Neuron (in vitro differentiated cells): ENCODE measurements around the gene PDE7B.

Source experiments
- H2AFZ ChIP-seq: one replicate; pipeline ENCODE4 v1.6.1; 2013; ENCODE audit warnings: low read depth, mild to moderate bottlenecking, inconsistent platforms, low read length, moderate library complexity
- H3K27me3 ChIP-seq: one replicate; pipeline ENCODE4 v1.6.1; 2013; ENCODE audit warnings: low read length; ENCODE audit not compliant: insufficient read depth
- H3K36me3 ChIP-seq: one replicate; pipeline ENCODE4 v1.6.1; 2013; ENCODE audit warnings: low read length; ENCODE audit not compliant: insufficient read depth
- H3K4me1 ChIP-seq: one replicate; pipeline ENCODE4 v1.6.1; 2013; ENCODE audit warnings: low read length; ENCODE audit not compliant: insufficient read depth
- H3K4me3 ChIP-seq: 2 replicates; pipeline ENCODE4 v1.5.1; 2013; ENCODE audit warnings: mild to moderate bottlenecking, low read length, moderate library complexity
- H3K9me3 ChIP-seq: one replicate; pipeline ENCODE4 v1.6.1; 2013; ENCODE audit warnings: low read length

The PDE7B gene

GRCh38 chr6:136039185-136039584 lies 187.7 kb downstream of the PDE7B start:
- peaks cover 14% of the 10 kb centered on the region for H3K4me1 ChIP-seq
- H3K4me3 ChIP-seq: no peak overlapping the region
- no peak overlapping the region for H2AFZ ChIP-seq
- H3K27me3 ChIP-seq: no peaks in the 10 kb centered on the region
- H3K9me3 ChIP-seq: no peaks in the 10 kb centered on the region
- H3K36me3 ChIP-seq: no peaks in the 10 kb centered on the region

GRCh38 chr6:136050475-136050874 lies 199.0 kb downstream of the PDE7B start:
- Histone ChIP-seq H2AFZ (no peak overlapping the region), H3K4me3 (no peak overlapping the region), H3K27me3 (no peaks in the 10 kb centered on the region), H3K9me3 (no peaks in the 10 kb centered on the region), H3K4me1 (no peaks in the 10 kb centered on the region), H3K36me3 (no peaks in the 10 kb centered on the region)

- Histone ChIP-seq H3K36me3 (no peaks in the 10 kb centered on the region), H3K9me3 (no peaks in the 10 kb centered on the region), H2AFZ (no peak overlapping the region), H3K27me3 (no peaks in the 10 kb centered on the region), H3K4me1 (no peaks in the 10 kb centered on the region), H3K4me3 (no peak overlapping the region)
Observed at GRCh38 chr6:136051140-136051775, 199.8 kb downstream of the PDE7B start.

- Histone ChIP-seq H3K27me3 (no peaks in the 10 kb centered on the region), H3K36me3 (no peaks in the 10 kb centered on the region), H3K9me3 (no peaks in the 10 kb centered on the region), H3K4me3 (no peak overlapping the region), H3K4me1 (no peaks in the 10 kb centered on the region), H2AFZ (no peak overlapping the region)
Observed at GRCh38 chr6:136052031-136052430, 200.5 kb downstream of the PDE7B start.

GRCh38 chr6:136058852-136059251 lies 207.4 kb downstream of the PDE7B start:
- H3K9me3 ChIP-seq: no peaks in the 10 kb centered on the region
- no peak overlapping the region for H3K4me3 ChIP-seq
- H3K36me3 ChIP-seq: no peaks in the 10 kb centered on the region
- no peaks in the 10 kb centered on the region for H3K4me1 ChIP-seq
- no peaks in the 10 kb centered on the region for H3K27me3 ChIP-seq
- H2AFZ ChIP-seq: no peak overlapping the region

GRCh38 chr6:136059308-136059707 lies 207.8 kb downstream of the PDE7B start:
- no peaks in the 10 kb centered on the region for H3K4me1 ChIP-seq
- H3K27me3 ChIP-seq: no peaks in the 10 kb centered on the region
- H3K36me3 ChIP-seq: no peaks in the 10 kb centered on the region
- no peak overlapping the region for H3K4me3 ChIP-seq
- H3K9me3 ChIP-seq: no peaks in the 10 kb centered on the region
- H2AFZ ChIP-seq: no peak overlapping the region

GRCh38 chr6:136060052-136060451 lies 208.6 kb downstream of the PDE7B start:
- no peak overlapping the region for H2AFZ ChIP-seq
- no peaks in the 10 kb centered on the region for H3K27me3 ChIP-seq
- H3K4me1 ChIP-seq: no peaks in the 10 kb centered on the region
- no peaks in the 10 kb centered on the region for H3K36me3 ChIP-seq
- H3K4me3 ChIP-seq: no peak overlapping the region
- no peaks in the 10 kb centered on the region for H3K9me3 ChIP-seq

- H3K36me3 ChIP-seq: no peaks in the 10 kb centered on the region
- no peak overlapping the region for H3K4me3 ChIP-seq
- H2AFZ ChIP-seq: no peak overlapping the region
- no peaks in the 10 kb centered on the region for H3K27me3 ChIP-seq
- no peaks in the 10 kb centered on the region for H3K4me1 ChIP-seq
- H3K9me3 ChIP-seq: no peaks in the 10 kb centered on the region
Observed at GRCh38 chr6:136060759-136061158, 209.3 kb downstream of the PDE7B start.

GRCh38 chr6:136061701-136062100 lies 210.2 kb downstream of the PDE7B start:
- no peak overlapping the region for H2AFZ ChIP-seq

GRCh38 chr6:136063096-136063495 lies 211.6 kb downstream of the PDE7B start:
- Histone ChIP-seq H3K9me3 (no peaks in the 10 kb centered on the region), H2AFZ (no peak overlapping the region), H3K4me1 (no peaks in the 10 kb centered on the region), H3K4me3 (no peak overlapping the region), H3K36me3 (no peaks in the 10 kb centered on the region), H3K27me3 (no peaks in the 10 kb centered on the region)

More at GRCh38 chr6:136061701-136062100, 210.2 kb downstream of the PDE7B start:
- Histone ChIP-seq H3K9me3 (no peaks in the 10 kb centered on the region), H3K4me3 (no peak overlapping the region), H3K4me1 (no peaks in the 10 kb centered on the region), H3K36me3 (no peaks in the 10 kb centered on the region), H3K27me3 (no peaks in the 10 kb centered on the region)

- Histone ChIP-seq H3K4me3 (no peak overlapping the region), H3K4me1 (no peaks in the 10 kb centered on the region), H3K36me3 (no peaks in the 10 kb centered on the region), H3K9me3 (no peaks in the 10 kb centered on the region), H3K27me3 (no peaks in the 10 kb centered on the region), H2AFZ (no peak overlapping the region)
Observed at GRCh38 chr6:136066005-136066404, 214.5 kb downstream of the PDE7B start.

GRCh38 chr6:136067731-136068341 lies 216.3 kb downstream of the PDE7B start:
- Histone ChIP-seq H3K4me1 (no peaks in the 10 kb centered on the region), H3K36me3 (no peaks in the 10 kb centered on the region), H3K27me3 (no peaks in the 10 kb centered on the region), H3K4me3 (no peak overlapping the region), H2AFZ (no peak overlapping the region), H3K9me3 (no peaks in the 10 kb centered on the region)

- H3K27me3 ChIP-seq: no peaks in the 10 kb centered on the region
- H2AFZ ChIP-seq: no peak overlapping the region
- no peak overlapping the region for H3K4me3 ChIP-seq
- no peaks in the 10 kb centered on the region for H3K4me1 ChIP-seq
- no peaks in the 10 kb centered on the region for H3K9me3 ChIP-seq
- H3K36me3 ChIP-seq: no peaks in the 10 kb centered on the region
Observed at GRCh38 chr6:136069119-136069518, 217.6 kb downstream of the PDE7B start.

- no peak overlapping the region for H3K4me3 ChIP-seq
- H3K4me1 ChIP-seq: no peaks in the 10 kb centered on the region
- no peak overlapping the region for H2AFZ ChIP-seq
- H3K36me3 ChIP-seq: no peaks in the 10 kb centered on the region
- H3K9me3 ChIP-seq: no peaks in the 10 kb centered on the region
- no peaks in the 10 kb centered on the region for H3K27me3 ChIP-seq
Observed at GRCh38 chr6:136070815-136071214, 219.3 kb downstream of the PDE7B start.
